Esophagus muscularis mucosa (tissue), 4 donors: ENCODE results near the gene TCEAL9. TPM values are rescaled to one million over a fixed set of nuclear protein-coding genes. Genes with fewer than 3 reads are reported as not detected.

Experiments used
- DNase-seq: peaks from one replicate; pipeline ENCODE4 v3.0.0-alpha.2; 2017; ENCODE audit errors: extremely low spot score
- H3K27ac ChIP-seq, 4 donors: fragments of 200-600 bp; sonication (generic); replicated peaks in 1 of 4; 1 replicate in 3 of 4; 2 replicates in 1 of 4; pipeline ENCODE4 v1.5.1; 2016 to 2019; ENCODE audit warnings: mild to moderate bottlenecking in 1 of 4
- H3K27me3 ChIP-seq, 4 donors: fragments of 200-600 bp; sonication (generic); one replicate each; pipeline versions ENCODE4 v1.5.1 to v1.6.0; 2016 to 2019
- H3K36me3 ChIP-seq, 4 donors: fragments of 200-600 bp; sonication (generic); one replicate each; pipeline ENCODE4 v1.5.1; 2016 to 2019
- H3K4me1 ChIP-seq, 4 donors: fragments of 200-600 bp; sonication (generic); one replicate each; pipeline ENCODE4 v1.5.1; 2016 to 2019
- H3K4me3 ChIP-seq, 4 donors: fragments of 200-600 bp; sonication (generic); 1 replicate in 2 of 4; 2 replicates in 2 of 4; pipeline ENCODE4 v1.5.1; 2016 to 2019; ENCODE audit warnings: mild to moderate bottlenecking in 4 of 4, moderate library complexity in 1 of 4
- H3K9me3 ChIP-seq, 4 donors: fragments of 200-600 bp; sonication (generic); 1 replicate in 3 of 4; 2 replicates in 1 of 4; pipeline ENCODE4 v1.5.1; 2016 to 2019
- EP300 ChIP-seq: sonication (generic); formaldehyde crosslinking; IDR thresholded peaks from one replicate; pipeline ENCODE4 v1.6.1; 2017; ENCODE audit warnings: antibody characterized with exemption
- POLR2A ChIP-seq: fragments of 450-650 bp; IDR thresholded peaks from one replicate; pipeline ENCODE4 v1.6.1; 2017; ENCODE audit warnings: antibody characterized with exemption, moderate library complexity, mild to moderate bottlenecking, low read depth
- POLR2AphosphoS5 ChIP-seq, 2 donors: sonication (generic); formaldehyde crosslinking; IDR thresholded peaks; one replicate each; pipeline ENCODE4 v1.6.1; 2017; ENCODE audit warnings: antibody characterized with exemption in 2 of 2
- WGBS: methylation state at CpG from one replicate; pipeline ENCODE4 v1.1.5; 2018; 5-methylcytosine and 5-hydroxymethylcytosine counted together
- intact Hi-C: fragments of 100-400 bp; cut with DNase I; formaldehyde crosslinking; loops from one replicate; pipeline ENCODE4 v1.15.1; 2023
- small RNA-seq, 3 donors: library from RNA; depleted of rRNA; stranded (forward); fragments of <200 nt; gene quantifications; one replicate each; pipeline ENCODE3, GENCODE V24; 2016
- total RNA-seq, 4 donors: library from RNA; depleted of rRNA; stranded (reverse); fragments of >200 nt; gene quantifications; one replicate each; pipeline versions ENCODE4 v1.1.0 to v1.2.1, GENCODE V29; 2016
- TF ChIP-seq, protein P1 (sequence below), 3 experiments: fragments of 200-600 bp in 2 of 3; fragments of 450-650 bp in 1 of 3; sonication (generic) in 2 of 3; IDR thresholded peaks; one replicate each; pipeline ENCODE4 v1.5.1; 2017 to 2019; ENCODE audit warnings: antibody characterized with exemption in 3 of 3, mild to moderate bottlenecking in 2 of 3, moderate library complexity in 1 of 3

TCEAL9 gene
- total RNA-seq, 4 donors from 2014 or later: 47.3 to 69.3 (median 52.9) TPM

DNA sequence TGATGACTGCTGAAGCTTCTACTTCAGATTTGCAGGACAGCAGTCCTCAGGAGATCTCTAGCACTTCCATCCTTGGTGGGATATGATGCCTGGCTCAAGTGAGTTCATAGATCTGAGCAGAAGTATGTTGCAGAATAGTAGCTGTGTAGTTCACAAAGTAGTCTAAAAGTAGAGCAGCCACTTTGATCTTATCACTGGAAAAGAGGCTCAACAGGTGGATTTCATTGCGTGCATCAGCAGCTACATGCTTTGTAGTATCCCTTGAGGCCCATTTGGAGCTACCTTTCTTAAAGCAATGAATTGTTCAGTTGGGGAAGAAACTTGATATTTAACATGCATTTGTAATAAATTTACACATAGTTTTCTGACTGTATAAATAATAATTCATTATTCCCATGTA is 50.0 kb downstream of the TCEAL9 start:
- H3K9me3 ChIP-seq: no peaks in the 10 kb centered on the region
- H3K36me3 ChIP-seq: no peaks in the 10 kb centered on the region
- no peak overlapping the region for H3K4me3 ChIP-seq
- no peak for DNase-seq
- intact Hi-C loops: no loop called here
- no peak for TF ChIP-seq EP300
- TF ChIP-seq POLR2AphosphoS5 (IDR thresholded peaks at IDR 0.05): no peak
- no peak for TF ChIP-seq POLR2A
- TF ChIP-seq, protein P1, sequence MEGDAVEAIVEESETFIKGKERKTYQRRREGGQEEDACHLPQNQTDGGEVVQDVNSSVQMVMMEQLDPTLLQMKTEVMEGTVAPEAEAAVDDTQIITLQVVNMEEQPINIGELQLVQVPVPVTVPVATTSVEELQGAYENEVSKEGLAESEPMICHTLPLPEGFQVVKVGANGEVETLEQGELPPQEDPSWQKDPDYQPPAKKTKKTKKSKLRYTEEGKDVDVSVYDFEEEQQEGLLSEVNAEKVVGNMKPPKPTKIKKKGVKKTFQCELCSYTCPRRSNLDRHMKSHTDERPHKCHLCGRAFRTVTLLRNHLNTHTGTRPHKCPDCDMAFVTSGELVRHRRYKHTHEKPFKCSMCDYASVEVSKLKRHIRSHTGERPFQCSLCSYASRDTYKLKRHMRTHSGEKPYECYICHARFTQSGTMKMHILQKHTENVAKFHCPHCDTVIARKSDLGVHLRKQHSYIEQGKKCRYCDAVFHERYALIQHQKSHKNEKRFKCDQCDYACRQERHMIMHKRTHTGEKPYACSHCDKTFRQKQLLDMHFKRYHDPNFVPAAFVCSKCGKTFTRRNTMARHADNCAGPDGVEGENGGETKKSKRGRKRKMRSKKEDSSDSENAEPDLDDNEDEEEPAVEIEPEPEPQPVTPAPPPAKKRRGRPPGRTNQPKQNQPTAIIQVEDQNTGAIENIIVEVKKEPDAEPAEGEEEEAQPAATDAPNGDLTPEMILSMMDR (IDR thresholded peaks at IDR 0.05): no peak
- WGBS: 71% methylated on average over 1 of the region's 1 CpG
- peaks cover 0 to 8% (median 0%) of the 10 kb centered on the region in 4 donors for H3K27me3 ChIP-seq
- no peak overlapping the region for H3K27ac ChIP-seq
- H3K4me1 ChIP-seq: no peaks in the 10 kb centered on the region

DNA sequence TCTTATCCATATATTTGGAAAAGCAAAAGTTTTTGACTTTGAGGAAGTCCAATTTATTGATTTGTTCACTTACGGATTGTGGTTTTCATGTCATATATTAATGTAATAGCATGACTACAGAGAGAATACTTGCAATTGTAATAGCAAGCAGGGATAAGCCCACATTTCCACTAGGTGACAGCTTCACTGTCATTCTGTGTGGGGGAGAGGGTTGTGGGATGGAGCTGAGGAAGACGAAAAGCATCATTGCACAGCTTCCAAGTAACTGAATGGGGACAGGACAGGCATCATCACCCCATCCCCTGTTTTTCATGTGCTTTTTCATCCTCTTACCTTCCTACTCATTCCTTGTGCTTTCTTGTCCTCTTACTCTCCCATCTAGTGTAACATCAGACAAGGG is 51.5 kb downstream of the TCEAL9 start:
- no peak for DNase-seq
- intact Hi-C loops: no loop called here
- Histone ChIP-seq H3K4me1 (no peaks in the 10 kb centered on the region), H3K9me3 (no peaks in the 10 kb centered on the region), H3K4me3 (no peak overlapping the region), H3K27ac (no peak overlapping the region), H3K36me3 (no peaks in the 10 kb centered on the region), H3K27me3 (peaks cover 0 to 8% (median 0%) of the 10 kb centered on the region in 4 donors)
- no peak for TF ChIP-seq POLR2AphosphoS5 (IDR thresholded peaks at IDR 0.05)
- TF ChIP-seq EP300: no peak
- TF ChIP-seq, protein P1 (IDR thresholded peaks at IDR 0.05): no peak
- TF ChIP-seq POLR2A: no peak
- WGBS: 78% methylated on average over 2 of the region's 2 CpGs

Small RNAs within 50 kb of the gene (small RNA-seq; reads per million reads assigned to genes)
- 0 reads per million in 3 donors for gene Z92846.1

Other genes starting within 250 kb of the TCEAL9 start
- 10 to 100 TPM; 31.1 to 66.8 (median 49.0) TPM for gene BEX4, start 141.4 kb upstream of the TCEAL9 start, total RNA-seq
- gene TCEAL8, start 101.4 kb upstream of the TCEAL9 start, total RNA-seq: 10 to 100 TPM; 49.7 to 56.9 (median 54.2) TPM
- gene TCEAL5, start 79.8 kb upstream of the TCEAL9 start, total RNA-seq: 1 to 10 TPM in 1 of 4 donors, under 1 TPM in 2, not detected in 1; 0.33 to 1.0 (median 0.97) TPM
- gene BEX2, start 45.5 kb upstream of the TCEAL9 start, total RNA-seq: 10 to 100 TPM in 1 of 4 donors, 1 to 10 TPM in 3; 2.1 to 10.6 (median 5.6) TPM
- 10 to 100 TPM in 3 of 4 donors, 1 to 10 TPM in 1; 8.2 to 12.9 (median 10.6) TPM for gene TCEAL7, start 26.3 kb upstream of the TCEAL9 start, total RNA-seq
- 100 to 1,000 TPM; 119 to 137 (median 130) TPM for gene BEX3, start 20.0 kb downstream of the TCEAL9 start, total RNA-seq
- 10 to 100 TPM in 1 of 4 donors, 1 to 10 TPM in 3; 4.5 to 13.2 (median 9.5) TPM for gene RAB40A, start 163.0 kb downstream of the TCEAL9 start, total RNA-seq
- gene TCEAL4, start 229.0 kb downstream of the TCEAL9 start, total RNA-seq: 100 to 1,000 TPM; 343 to 818 (median 418) TPM